NB4 (cell line): Measurements from ENCODE around the gene NTPCR.

Source experiments
- POLR2A ChIP-seq: IDR thresholded peaks from 2 replicates; pipeline ENCODE4 v1.6.1; 2011; ENCODE audit warnings: mild to moderate bottlenecking; ENCODE audit not compliant: insufficient read length; ENCODE audit errors: extremely low read depth
- TF ChIP-seq, protein P1 (sequence below): IDR thresholded peaks from one replicate; pipeline ENCODE4 v1.5.1; 2012; ENCODE audit warnings: low read depth, low read length
- TF ChIP-seq, protein P2 (sequence below): IDR thresholded peaks from 2 replicates; pipeline ENCODE4 v1.6.1; 2011; ENCODE audit warnings: low read depth, low read length

DNA sequence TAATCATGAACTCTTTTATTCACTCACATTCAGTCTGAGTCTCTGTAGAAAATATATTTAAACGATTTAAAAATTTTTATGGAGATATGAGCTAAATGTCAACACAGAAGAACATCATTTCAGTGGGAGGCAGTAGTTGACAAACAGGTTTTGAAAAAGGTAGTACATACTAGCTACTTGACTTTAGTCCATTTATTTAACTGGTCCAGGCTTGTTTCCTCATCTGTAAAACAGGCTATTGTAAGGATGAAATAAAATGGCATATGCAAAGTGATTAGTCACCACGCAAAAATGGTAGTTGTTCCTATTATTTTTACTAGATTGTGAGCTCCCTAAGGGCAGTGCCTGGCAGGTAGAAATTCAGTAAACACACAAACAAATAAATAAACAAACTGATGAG lies 75.2 kb downstream of the NTPCR start:
- TF ChIP-seq POLR2A: no peak
- TF ChIP-seq, protein P1, sequence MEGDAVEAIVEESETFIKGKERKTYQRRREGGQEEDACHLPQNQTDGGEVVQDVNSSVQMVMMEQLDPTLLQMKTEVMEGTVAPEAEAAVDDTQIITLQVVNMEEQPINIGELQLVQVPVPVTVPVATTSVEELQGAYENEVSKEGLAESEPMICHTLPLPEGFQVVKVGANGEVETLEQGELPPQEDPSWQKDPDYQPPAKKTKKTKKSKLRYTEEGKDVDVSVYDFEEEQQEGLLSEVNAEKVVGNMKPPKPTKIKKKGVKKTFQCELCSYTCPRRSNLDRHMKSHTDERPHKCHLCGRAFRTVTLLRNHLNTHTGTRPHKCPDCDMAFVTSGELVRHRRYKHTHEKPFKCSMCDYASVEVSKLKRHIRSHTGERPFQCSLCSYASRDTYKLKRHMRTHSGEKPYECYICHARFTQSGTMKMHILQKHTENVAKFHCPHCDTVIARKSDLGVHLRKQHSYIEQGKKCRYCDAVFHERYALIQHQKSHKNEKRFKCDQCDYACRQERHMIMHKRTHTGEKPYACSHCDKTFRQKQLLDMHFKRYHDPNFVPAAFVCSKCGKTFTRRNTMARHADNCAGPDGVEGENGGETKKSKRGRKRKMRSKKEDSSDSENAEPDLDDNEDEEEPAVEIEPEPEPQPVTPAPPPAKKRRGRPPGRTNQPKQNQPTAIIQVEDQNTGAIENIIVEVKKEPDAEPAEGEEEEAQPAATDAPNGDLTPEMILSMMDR: no peak
- TF ChIP-seq, protein P2, sequence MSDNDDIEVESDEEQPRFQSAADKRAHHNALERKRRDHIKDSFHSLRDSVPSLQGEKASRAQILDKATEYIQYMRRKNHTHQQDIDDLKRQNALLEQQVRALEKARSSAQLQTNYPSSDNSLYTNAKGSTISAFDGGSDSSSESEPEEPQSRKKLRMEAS: no peak
